SK-N-MC (cell line): ENCODE results near the gene DOCK1.

Experiments
- DNase-seq: peaks from one replicate; pipeline ENCODE4 v3.0.0-alpha.2; 2011; ENCODE audit warnings: low read depth, low spot score
- H3K27ac ChIP-seq: fragments of 200-600 bp; sonication (generic); 2 replicates; pipeline ENCODE4 v1.5.1; 2016; ENCODE audit warnings: mixed run types
- H3K36me3 ChIP-seq: fragments of 200-600 bp; sonication (generic); 2 replicates; pipeline ENCODE4 v1.6.1; 2017; ENCODE audit warnings: antibody characterized with exemption, low read length, mixed read lengths; ENCODE audit not compliant: insufficient read depth
- H3K4me3 ChIP-seq: fragments of 200-600 bp; sonication (generic); 2 replicates; pipeline ENCODE4 v1.5.1; 2016
- H3K9ac ChIP-seq: fragments of 200-600 bp; sonication (generic); 2 replicates; pipeline ENCODE4 v1.8.0; 2017; ENCODE audit warnings: mixed run types, mixed read lengths; ENCODE audit not compliant: insufficient read length
- H3K9me3 ChIP-seq: fragments of 200-600 bp; sonication (generic); 2 replicates; pipeline ENCODE4 v1.6.1; 2017; ENCODE audit warnings: low read depth, mild to moderate bottlenecking, antibody characterized with exemption, low read length, moderate library complexity, mixed read lengths
- EZH2 ChIP-seq: fragments of 200-600 bp; sonication (generic); IDR thresholded peaks from one replicate; pipeline ENCODE4 v1.6.1; 2017; ENCODE audit warnings: antibody characterized with exemption
- FOXP2 ChIP-seq: optimal IDR thresholded peaks from 2 replicates; pipeline ENCODE3; 2011; ENCODE audit warnings: mild to moderate bottlenecking, moderate library complexity; ENCODE audit not compliant: insufficient read depth; ENCODE audit errors: extremely low read length, control extremely low read depth
- POLR2AphosphoS5 ChIP-seq: IDR thresholded peaks from 2 replicates; pipeline ENCODE4 v1.6.1; 2012; ENCODE audit warnings: mild to moderate bottlenecking, low read depth, low read length, borderline replicate concordance

DOCK1 gene

DNA sequence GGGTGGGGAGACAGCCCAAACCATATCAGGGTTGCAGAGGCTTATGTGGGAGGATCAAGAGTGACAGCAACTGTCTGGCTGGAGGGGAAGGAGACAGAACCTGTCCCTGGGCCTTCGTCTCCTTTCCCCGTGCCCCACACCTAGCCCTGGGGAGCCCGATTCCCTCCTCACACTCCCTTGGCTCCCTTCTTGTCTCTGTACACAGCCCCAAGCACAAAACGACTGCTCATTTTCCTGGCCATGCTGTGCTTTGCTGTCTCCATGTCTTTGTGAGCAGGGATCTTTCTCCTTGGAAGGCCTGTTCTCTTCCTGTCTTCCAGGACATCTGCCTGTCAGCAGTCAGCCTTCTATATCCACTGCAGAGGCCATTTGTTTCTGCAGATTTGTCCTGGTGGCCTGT is 177.4 kb downstream of the DOCK1 start:
- DNase-seq, result no peak
- no peak overlapping the region for H3K27ac ChIP-seq
- no peaks in the 10 kb centered on the region for H3K36me3 ChIP-seq
- H3K4me3 ChIP-seq, result no peak overlapping the region
- no peak for TF ChIP-seq EZH2
- TF ChIP-seq POLR2AphosphoS5, result no peak
- TF ChIP-seq FOXP2, result no peak
- no peak overlapping the region for H3K9ac ChIP-seq
- H3K9me3 ChIP-seq, result no peaks in the 10 kb centered on the region

DNA sequence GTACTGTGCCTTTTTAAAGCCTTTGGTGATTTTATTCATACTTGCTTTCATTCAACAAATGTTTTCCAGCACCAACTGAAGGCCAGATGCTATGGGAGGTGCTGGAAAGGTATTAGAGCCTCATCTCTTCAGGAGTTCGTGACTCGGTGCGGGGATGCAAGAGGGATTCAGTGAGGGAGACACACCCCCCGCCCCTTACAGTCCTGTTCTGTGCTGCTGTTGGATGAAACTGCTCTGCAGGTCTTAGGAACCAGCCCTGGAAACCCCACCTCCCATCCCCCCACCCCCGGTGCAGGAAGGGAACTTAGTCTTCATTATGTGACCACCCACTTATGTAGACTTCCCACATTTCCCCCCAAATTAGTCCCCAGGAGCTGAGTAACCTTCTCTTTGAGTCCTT is 180.7 kb downstream of the DOCK1 start:
- TF ChIP-seq POLR2AphosphoS5, result no peak
- no peak for TF ChIP-seq EZH2
- no peak for TF ChIP-seq FOXP2
- no peak for DNase-seq

DNA sequence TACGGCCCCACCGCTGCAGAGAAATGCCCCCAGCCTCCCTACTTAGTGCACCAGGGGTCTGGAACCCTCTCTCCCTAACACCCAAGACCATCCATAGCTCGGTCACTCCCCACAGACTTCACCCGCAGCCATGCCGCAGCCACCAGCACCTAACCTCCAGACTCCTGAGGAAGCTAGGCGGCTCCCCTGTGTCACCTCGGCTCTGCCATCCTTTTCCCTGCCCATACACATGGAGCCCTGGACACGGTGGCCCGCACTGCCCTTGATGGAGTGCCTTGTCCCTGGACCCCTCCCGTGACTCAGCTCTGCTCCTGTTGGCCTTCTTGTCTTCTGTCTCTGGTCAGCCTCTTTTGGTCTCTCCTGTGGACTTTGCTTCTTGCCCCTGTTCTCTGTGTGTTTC is 183.7 kb downstream of the DOCK1 start:
- H3K27ac ChIP-seq, result no peak overlapping the region
- no peaks in the 10 kb centered on the region for H3K36me3 ChIP-seq
- no peak for TF ChIP-seq FOXP2
- TF ChIP-seq EZH2, result no peak
- TF ChIP-seq POLR2AphosphoS5, result no peak
- H3K9ac ChIP-seq, result no peak overlapping the region
- no peak overlapping the region for H3K4me3 ChIP-seq
- no peak for DNase-seq
- no peaks in the 10 kb centered on the region for H3K9me3 ChIP-seq

More for the DNA sequence above, 180.7 kb downstream of the DOCK1 start:
- H3K4me3 ChIP-seq, result no peak overlapping the region
- no peaks in the 10 kb centered on the region for H3K9me3 ChIP-seq
- no peak overlapping the region for H3K27ac ChIP-seq
- H3K9ac ChIP-seq, result no peak overlapping the region
- H3K36me3 ChIP-seq, result no peaks in the 10 kb centered on the region

DNA sequence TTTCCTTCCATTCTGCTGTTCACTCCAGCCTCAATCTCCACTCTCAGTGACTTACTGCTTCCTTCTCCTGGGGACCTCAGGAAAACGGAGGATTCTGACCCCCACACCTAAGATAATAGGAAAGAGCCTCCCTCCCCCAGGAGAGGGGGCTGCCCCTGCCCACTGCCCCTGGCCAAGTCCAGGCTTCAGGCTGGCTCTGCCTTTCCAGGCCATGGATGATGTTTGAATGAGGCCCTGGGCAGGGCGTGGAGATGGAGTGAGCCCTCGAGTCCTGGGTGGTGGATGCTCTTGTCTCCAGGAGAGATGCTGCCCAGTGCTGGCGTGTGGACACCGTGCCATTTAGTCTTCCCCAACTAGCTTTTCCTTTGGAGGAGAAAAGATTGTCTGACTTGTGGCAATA is 184.2 kb downstream of the DOCK1 start:
- Histone ChIP-seq H3K36me3 (no peaks in the 10 kb centered on the region), H3K4me3 (no peak overlapping the region), H3K9ac (no peak overlapping the region), H3K9me3 (no peaks in the 10 kb centered on the region), H3K27ac (no peak overlapping the region)
- TF ChIP-seq POLR2AphosphoS5 (no peak), FOXP2 (no peak), EZH2 (no peak)
- DNase-seq, result no peak

DNA sequence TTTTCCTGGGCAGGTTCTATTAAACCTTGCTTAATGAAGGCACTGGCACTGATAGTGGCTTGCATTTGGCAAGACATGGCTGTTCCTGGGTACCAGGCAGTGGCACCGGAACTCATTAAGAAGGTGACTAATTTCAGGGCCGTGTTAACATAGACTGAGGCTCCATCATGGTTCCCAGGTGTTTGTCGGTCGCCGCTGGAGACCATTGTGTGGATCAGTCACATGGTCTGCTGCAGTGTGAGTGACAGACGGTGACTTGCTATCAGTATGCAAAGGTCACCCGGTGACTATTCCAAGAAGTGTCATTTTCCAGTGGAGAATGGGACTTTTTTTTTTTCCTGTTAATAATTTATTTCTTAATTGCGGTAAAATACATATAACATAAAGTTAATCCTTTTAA is 184.9 kb downstream of the DOCK1 start:
- Histone ChIP-seq H3K9me3 (no peaks in the 10 kb centered on the region), H3K27ac (no peak overlapping the region)
- no peak for DNase-seq

DNA sequence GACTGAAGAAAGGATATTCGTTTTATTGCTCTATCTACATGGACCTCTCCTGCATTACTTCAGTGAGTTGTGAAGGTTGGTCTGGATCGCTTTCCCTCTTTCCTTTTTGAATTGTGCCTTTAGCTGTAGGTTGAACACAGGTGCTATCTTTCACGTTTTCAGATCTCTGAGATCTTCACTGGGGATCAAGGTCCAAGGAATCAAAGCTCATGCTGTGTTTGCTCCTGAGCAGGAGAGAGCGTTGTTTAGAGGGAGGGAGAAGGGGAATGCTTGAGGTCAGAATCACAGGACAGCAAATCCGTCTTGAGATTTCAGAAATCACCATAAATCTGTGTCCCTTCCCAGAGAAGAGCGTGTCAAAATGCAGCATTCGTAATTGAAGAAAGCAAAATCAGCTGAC is 186.1 kb downstream of the DOCK1 start:
- TF ChIP-seq POLR2AphosphoS5 (no peak), EZH2 (no peak), FOXP2 (no peak)
- no peak overlapping the region for H3K27ac ChIP-seq
- no peaks in the 10 kb centered on the region for H3K36me3 ChIP-seq
- H3K9ac ChIP-seq, result no peak overlapping the region
- no peak for DNase-seq
- no peak overlapping the region for H3K4me3 ChIP-seq
- no peaks in the 10 kb centered on the region for H3K9me3 ChIP-seq

More for the DNA sequence above, 184.9 kb downstream of the DOCK1 start:
- H3K4me3 ChIP-seq, result no peak overlapping the region
- TF ChIP-seq FOXP2 (no peak), POLR2AphosphoS5 (no peak), EZH2 (no peak)
- no peak overlapping the region for H3K9ac ChIP-seq
- H3K36me3 ChIP-seq, result no peaks in the 10 kb centered on the region

DNA sequence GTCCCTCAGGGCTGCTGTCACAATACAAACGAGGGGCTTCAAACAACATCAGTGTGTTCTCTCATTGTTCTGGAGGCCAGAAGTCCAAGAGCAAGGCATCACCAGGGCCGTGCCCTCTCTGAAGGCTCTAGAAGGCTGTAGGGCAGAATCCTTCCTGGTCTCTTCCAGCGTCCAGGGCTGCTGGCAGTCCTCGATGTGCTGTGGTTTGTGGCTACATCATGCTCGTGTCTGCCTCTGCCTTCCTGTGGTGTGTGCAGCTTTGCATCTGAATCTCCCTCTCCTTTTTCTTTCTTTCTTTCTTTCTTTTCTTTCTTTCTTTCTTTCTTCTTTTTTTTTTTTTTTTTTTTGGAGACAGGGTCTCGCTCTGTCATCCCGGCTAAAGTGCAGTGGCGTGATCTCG is 187.7 kb downstream of the DOCK1 start:
- Histone ChIP-seq H3K9me3 (no peaks in the 10 kb centered on the region), H3K36me3 (no peaks in the 10 kb centered on the region), H3K9ac (no peak overlapping the region), H3K27ac (no peak overlapping the region), H3K4me3 (no peak overlapping the region)
- no peak for DNase-seq
- TF ChIP-seq FOXP2, result no peak
- TF ChIP-seq POLR2AphosphoS5, result no peak
- no peak for TF ChIP-seq EZH2

DNA sequence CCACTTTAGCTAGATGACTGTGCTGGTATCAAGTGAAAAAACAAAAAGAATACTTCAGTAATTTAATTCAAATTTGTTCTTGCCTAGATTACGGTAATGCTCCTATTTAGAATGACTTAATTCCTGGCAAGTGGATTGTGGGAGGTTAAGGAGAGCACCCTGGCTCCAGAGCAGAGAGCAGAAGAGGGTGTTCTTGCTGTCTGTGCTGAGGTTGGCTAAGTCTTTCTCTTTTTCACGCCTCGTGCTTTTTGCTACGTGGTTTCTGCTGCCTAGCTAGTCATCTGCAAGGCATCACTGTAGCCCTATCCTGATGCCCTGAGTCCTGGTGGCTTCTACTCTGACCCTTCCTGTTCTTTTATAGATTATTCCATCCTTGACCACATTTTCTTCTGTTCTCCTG is 189.8 kb downstream of the DOCK1 start:
- Histone ChIP-seq H3K9ac (no peak overlapping the region), H3K27ac (no peak overlapping the region), H3K4me3 (no peak overlapping the region), H3K9me3 (no peaks in the 10 kb centered on the region), H3K36me3 (no peaks in the 10 kb centered on the region)
- DNase-seq, result no peak
- TF ChIP-seq POLR2AphosphoS5 (no peak), EZH2 (no peak), FOXP2 (no peak)

DNA sequence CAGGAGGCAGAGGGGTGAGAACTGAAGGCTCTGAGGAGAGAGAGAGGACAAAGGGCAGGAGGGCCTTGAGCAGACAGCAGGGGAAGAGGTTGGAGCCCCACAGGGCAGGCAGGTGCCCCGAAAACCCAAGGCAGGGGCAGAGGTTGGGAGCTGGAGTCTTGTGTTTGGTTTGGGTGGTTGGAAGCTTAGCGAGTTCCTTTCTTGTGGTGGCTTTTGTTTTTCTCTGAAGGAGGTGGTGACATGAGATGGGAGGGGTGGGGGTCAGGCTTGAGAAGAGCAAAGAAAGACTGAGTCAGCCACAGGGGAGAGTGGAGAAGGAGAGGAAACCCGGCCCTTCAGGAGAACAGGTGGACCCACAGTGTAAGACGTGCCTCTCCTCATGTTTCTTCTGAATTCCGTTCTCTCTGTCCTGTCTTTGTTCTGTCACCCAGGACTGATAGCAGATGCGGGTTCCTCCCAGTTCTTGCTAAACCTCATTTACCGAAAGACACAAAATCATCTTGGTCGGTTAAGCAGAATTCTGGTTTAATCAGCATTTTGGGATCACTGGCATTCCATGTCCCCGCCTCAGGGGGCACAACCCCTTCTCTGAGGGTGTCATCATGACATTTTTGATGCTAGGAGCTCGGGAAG is 195.9 kb downstream of the DOCK1 start:
- no peak for DNase-seq
- H3K4me3 ChIP-seq, result no peak overlapping the region
- H3K9me3 ChIP-seq, result no peaks in the 10 kb centered on the region
- no peak overlapping the region for H3K9ac ChIP-seq
- H3K36me3 ChIP-seq, result no peaks in the 10 kb centered on the region
- H3K27ac ChIP-seq, result no peak overlapping the region
- no peak for TF ChIP-seq EZH2
- TF ChIP-seq POLR2AphosphoS5, result no peak
